ENCODE results near the gene RFTN1.

RFTN1 gene

GRCh38 chr3:16346413-16347081, 167.0 kb downstream of the RFTN1 start:
- Histone ChIP-seq H3K9me3 (ENCODE audit: control extremely low read depth in 1 of 5, control insufficient read depth in 4 of 5, insufficient read depth in 2 of 5, low read depth in 1 of 5, low read length in 4 of 5) (no peaks in the 10 kb centered on the region), H3K27ac (ENCODE audit: insufficient read depth in 1 of 2, low read depth in 1 of 2, low read length in 2 of 2, poor library complexity in 1 of 2, severe bottlenecking in 2 of 2) (no peak overlapping the region), H3K4me1 (ENCODE audit: control extremely low read depth in 1 of 4, control insufficient read depth in 4 of 4, insufficient read depth in 4 of 4, low read length in 3 of 4) (peaks cover 0 to 6% (median 1%) of the 10 kb centered on the region in 4 experiments), H3K36me3 (ENCODE audit: control insufficient read depth in 4 of 4, insufficient read depth in 4 of 4, low read length in 3 of 4) (peaks cover 12 to 67% (median 43%) of the 10 kb centered on the region in 4 experiments), H3K4me3 (ENCODE audit: control insufficient read depth in 1 of 7, extremely low read depth in 1 of 7, insufficient read depth in 4 of 7, low read depth in 2 of 7, low read length in 6 of 7) (no peak overlapping the region), H3K27me3 (replicated peaks in 2 of 5; ENCODE audit: control insufficient read depth in 4 of 5, insufficient read depth in 5 of 5, low read length in 4 of 5) (no peaks in the 10 kb centered on the region)
- POLR2A ChIA-PET, result no interaction called here
- WGBS (ENCODE audit: insufficient coverage), result 98% methylated on average over 7 of the region's 7 CpGs
- CTCF ChIA-PET, result interaction anchor here (1.1 to 1.6 kb wide), 2 partner anchors 8 to 27 kb away, joined by 3 to 4 read pairs; no protein-coding TSS in a partner anchor
- DNase-seq, result no peak

GRCh38 chr3:16343101-16343500, 170.4 kb downstream of the RFTN1 start:
- H3K36me3 ChIP-seq (ENCODE audit: control insufficient read depth in 4 of 4, insufficient read depth in 4 of 4, low read length in 3 of 4), result peaks cover 3 to 40% (median 30%) of the 10 kb centered on the region in 4 experiments
- no peak for DNase-seq
- ChIA-PET POLR2A (no interaction called here), CTCF (no interaction called here)
- H3K4me1 ChIP-seq (ENCODE audit: control extremely low read depth in 1 of 4, control insufficient read depth in 4 of 4, insufficient read depth in 4 of 4, low read length in 3 of 4), result peaks cover 9 to 17% (median 14%) of the 10 kb centered on the region in 4 experiments
- no peaks in the 10 kb centered on the region for H3K27me3 ChIP-seq (replicated peaks in 2 of 5; ENCODE audit: control insufficient read depth in 4 of 5, insufficient read depth in 5 of 5, low read length in 4 of 5)
- no peak overlapping the region for H3K27ac ChIP-seq (ENCODE audit: insufficient read depth in 1 of 2, low read depth in 1 of 2, low read length in 2 of 2, poor library complexity in 1 of 2, severe bottlenecking in 2 of 2)
- no peak overlapping the region for H3K4me3 ChIP-seq (ENCODE audit: control insufficient read depth in 1 of 7, extremely low read depth in 1 of 7, insufficient read depth in 4 of 7, low read depth in 2 of 7, low read length in 6 of 7)
- WGBS (ENCODE audit: insufficient coverage), result 100% methylated on average over 1 of the region's 1 CpG
- no peaks in the 10 kb centered on the region for H3K9me3 ChIP-seq (ENCODE audit: control extremely low read depth in 1 of 5, control insufficient read depth in 4 of 5, insufficient read depth in 2 of 5, low read depth in 1 of 5, low read length in 4 of 5)

- CTCF ChIA-PET, result interaction anchor here (1.0 to 1.6 kb wide), 3 partner anchors 8 to 49 kb away, joined by 3 to 4 read pairs (median 3); no protein-coding TSS in a partner anchor
- peaks cover 2 to 30% (median 25%) of the 10 kb centered on the region in 4 experiments for H3K36me3 ChIP-seq (ENCODE audit: control insufficient read depth in 4 of 4, insufficient read depth in 4 of 4, low read length in 3 of 4)
- H3K4me3 ChIP-seq (ENCODE audit: control insufficient read depth in 1 of 7, extremely low read depth in 1 of 7, insufficient read depth in 4 of 7, low read depth in 2 of 7, low read length in 6 of 7), result no peak overlapping the region
- POLR2A ChIA-PET, result no interaction called here
- H3K4me1 ChIP-seq (ENCODE audit: control extremely low read depth in 1 of 4, control insufficient read depth in 4 of 4, insufficient read depth in 4 of 4, low read length in 3 of 4), result peaks cover 9 to 22% (median 20%) of the 10 kb centered on the region in 4 experiments
- H3K27ac ChIP-seq (ENCODE audit: insufficient read depth in 1 of 2, low read depth in 1 of 2, low read length in 2 of 2, poor library complexity in 1 of 2, severe bottlenecking in 2 of 2), result no peak overlapping the region
- DNase-seq, result peak; percentile 22 to 77 (median 73)
- no peaks in the 10 kb centered on the region for H3K27me3 ChIP-seq (replicated peaks in 2 of 5; ENCODE audit: control insufficient read depth in 4 of 5, insufficient read depth in 5 of 5, low read length in 4 of 5)
- WGBS (ENCODE audit: insufficient coverage), result 71% methylated on average over 1 of the region's 1 CpG
- no peaks in the 10 kb centered on the region for H3K9me3 ChIP-seq (ENCODE audit: control extremely low read depth in 1 of 5, control insufficient read depth in 4 of 5, insufficient read depth in 2 of 5, low read depth in 1 of 5, low read length in 4 of 5)
These were observed 174.5 kb downstream of the RFTN1 start for GRCh38 chr3:16338999-16339398.

- H3K36me3 ChIP-seq (ENCODE audit: control insufficient read depth in 4 of 4, insufficient read depth in 4 of 4, low read length in 3 of 4), result peaks cover 2 to 26% (median 24%) of the 10 kb centered on the region in 4 experiments
- ChIA-PET POLR2A (interaction anchor here (0.6 kb wide), 1 partner anchor 46 kb away, joined by 3 read pairs; no protein-coding TSS in a partner anchor), CTCF (interaction anchor here (0.8 to 1.9 kb wide), 7 partner anchors 9 to 187 kb away, joined by 3 to 7 read pairs (median 3); no protein-coding TSS in a partner anchor)
- 8% methylated on average over 14 of the region's 15 CpGs for WGBS (ENCODE audit: insufficient coverage)
- no peaks in the 10 kb centered on the region for H3K27me3 ChIP-seq (replicated peaks in 2 of 5; ENCODE audit: control insufficient read depth in 4 of 5, insufficient read depth in 5 of 5, low read length in 4 of 5)
- H3K4me3 ChIP-seq (ENCODE audit: control insufficient read depth in 1 of 7, extremely low read depth in 1 of 7, insufficient read depth in 4 of 7, low read depth in 2 of 7, low read length in 6 of 7), result peak overlapping the region in 1 of 7 experiments; percentile 47
- H3K9me3 ChIP-seq (ENCODE audit: control extremely low read depth in 1 of 5, control insufficient read depth in 4 of 5, insufficient read depth in 2 of 5, low read depth in 1 of 5, low read length in 4 of 5), result no peaks in the 10 kb centered on the region
- H3K27ac ChIP-seq (ENCODE audit: insufficient read depth in 1 of 2, low read depth in 1 of 2, low read length in 2 of 2, poor library complexity in 1 of 2, severe bottlenecking in 2 of 2), result peak overlapping the region in 1 of 2 experiments; percentile 20
- peak; percentile 66 to 90 (median 82) for DNase-seq
- H3K4me1 ChIP-seq (ENCODE audit: control extremely low read depth in 1 of 4, control insufficient read depth in 4 of 4, insufficient read depth in 4 of 4, low read length in 3 of 4), result peaks cover 9 to 21% (median 18%) of the 10 kb centered on the region in 4 experiments
These were observed 175.5 kb downstream of the RFTN1 start for GRCh38 chr3:16337856-16338540.

GRCh38 chr3:16336825-16337224, 176.7 kb downstream of the RFTN1 start:
- 100% methylated on average over 5 of the region's 6 CpGs for WGBS (ENCODE audit: insufficient coverage)
- POLR2A ChIA-PET, result no interaction called here
- H3K4me1 ChIP-seq (ENCODE audit: control extremely low read depth in 1 of 4, control insufficient read depth in 4 of 4, insufficient read depth in 4 of 4, low read length in 3 of 4), result peaks cover 9 to 21% (median 16%) of the 10 kb centered on the region in 4 experiments
- CTCF ChIA-PET, result interaction anchor here (0.7 to 1.9 kb wide), 3 partner anchors 10 to 20 kb away, joined by 3 to 7 read pairs (median 3); no protein-coding TSS in a partner anchor
- peaks cover 3 to 35% (median 28%) of the 10 kb centered on the region in 4 experiments for H3K36me3 ChIP-seq (ENCODE audit: control insufficient read depth in 4 of 4, insufficient read depth in 4 of 4, low read length in 3 of 4)
- no peak overlapping the region for H3K27ac ChIP-seq (ENCODE audit: insufficient read depth in 1 of 2, low read depth in 1 of 2, low read length in 2 of 2, poor library complexity in 1 of 2, severe bottlenecking in 2 of 2)
- H3K27me3 ChIP-seq (replicated peaks in 2 of 5; ENCODE audit: control insufficient read depth in 4 of 5, insufficient read depth in 5 of 5, low read length in 4 of 5), result no peaks in the 10 kb centered on the region
- H3K9me3 ChIP-seq (ENCODE audit: control extremely low read depth in 1 of 5, control insufficient read depth in 4 of 5, insufficient read depth in 2 of 5, low read depth in 1 of 5, low read length in 4 of 5), result peaks cover 1 to 3% (median 3%) of the 10 kb centered on the region in 5 experiments
- no peak overlapping the region for H3K4me3 ChIP-seq (ENCODE audit: control insufficient read depth in 1 of 7, extremely low read depth in 1 of 7, insufficient read depth in 4 of 7, low read depth in 2 of 7, low read length in 6 of 7)
- DNase-seq, result no peak

GRCh38 chr3:16335772-16336645, 177.5 kb downstream of the RFTN1 start:
- Histone ChIP-seq H3K27ac (ENCODE audit: insufficient read depth in 1 of 2, low read depth in 1 of 2, low read length in 2 of 2, poor library complexity in 1 of 2, severe bottlenecking in 2 of 2) (no peak overlapping the region), H3K9me3 (ENCODE audit: control extremely low read depth in 1 of 5, control insufficient read depth in 4 of 5, insufficient read depth in 2 of 5, low read depth in 1 of 5, low read length in 4 of 5) (peaks cover 3 to 9% (median 7%) of the 10 kb centered on the region in 5 experiments), H3K27me3 (replicated peaks in 2 of 5; ENCODE audit: control insufficient read depth in 4 of 5, insufficient read depth in 5 of 5, low read length in 4 of 5) (no peaks in the 10 kb centered on the region), H3K4me1 (ENCODE audit: control extremely low read depth in 1 of 4, control insufficient read depth in 4 of 4, insufficient read depth in 4 of 4, low read length in 3 of 4) (peaks cover 9 to 21% (median 16%) of the 10 kb centered on the region in 4 experiments), H3K36me3 (ENCODE audit: control insufficient read depth in 4 of 4, insufficient read depth in 4 of 4, low read length in 3 of 4) (peaks cover 4 to 40% (median 33%) of the 10 kb centered on the region in 4 experiments), H3K4me3 (ENCODE audit: control insufficient read depth in 1 of 7, extremely low read depth in 1 of 7, insufficient read depth in 4 of 7, low read depth in 2 of 7, low read length in 6 of 7) (no peak overlapping the region)
- ChIA-PET CTCF (interaction anchor here (0.7 to 1.9 kb wide), 3 partner anchors 15 to 35 kb away, joined by 3 to 7 read pairs (median 4); no protein-coding TSS in a partner anchor), POLR2A (no interaction called here)
- WGBS (ENCODE audit: insufficient coverage), result 94% methylated on average over 9 of the region's 14 CpGs
- no peak for DNase-seq
